ENCODE results near the gene CD81. TPM values are rescaled to one million over a fixed set of nuclear protein-coding genes. Genes with fewer than 3 reads are reported as not detected.

Gene CD81
- total and polyA plus RNA-seq, 2 donors (not counting 1 experiment from before 2014, with no cell fraction given): 438 to 611 TPM

DNA sequence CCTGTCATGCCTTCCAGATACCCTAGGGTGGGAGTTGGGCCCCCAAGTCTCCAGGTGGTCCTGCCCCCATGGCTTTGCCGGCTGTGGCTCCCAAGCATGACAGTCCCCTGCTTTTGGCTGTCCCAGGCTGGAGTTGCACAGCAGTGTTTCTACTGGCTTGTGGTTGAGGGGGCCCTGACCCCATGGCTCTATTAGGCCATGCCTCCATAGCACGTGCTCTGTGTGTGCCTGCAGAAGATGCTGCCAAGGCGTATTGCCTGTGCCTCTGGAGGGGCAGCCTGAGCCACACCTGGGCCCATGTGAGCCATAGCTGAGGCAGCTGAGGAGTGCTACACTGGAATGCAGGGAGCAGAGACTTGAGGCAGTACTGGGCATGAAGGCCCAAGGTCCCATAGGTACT lies 25.4 kb upstream of the CD81 start:
- H4K20me1 ChIP-seq (ENCODE audit: control insufficient read depth, extremely low read depth, insufficient read depth, low read length): no peaks in the 10 kb centered on the region
- DNase-seq (ENCODE audit: low read depth in 2 of 2): no peak
- H3K9ac ChIP-seq (ENCODE audit: insufficient read depth, low read length): no peak overlapping the region
- H3K4me3 ChIP-seq (replicated peaks in 1 of 4; ENCODE audit: control extremely low read depth in 1 of 4, insufficient read depth in 1 of 4, low read depth in 3 of 4, low read length in 4 of 4): no peak overlapping the region
- no peak overlapping the region for H3K4me2 ChIP-seq (ENCODE audit: extremely low read depth, insufficient read depth, low read length)
- H2AFZ ChIP-seq (ENCODE audit: low read length): no peak overlapping the region
- H3K9me3 ChIP-seq (ENCODE audit: control insufficient read depth, insufficient read depth, low read depth, low read length): no peaks in the 10 kb centered on the region
- no peak overlapping the region for H3K27ac ChIP-seq (ENCODE audit: insufficient read depth, low read length)
- no peaks in the 10 kb centered on the region for H3K4me1 ChIP-seq (ENCODE audit: control insufficient read depth, extremely low read depth, insufficient read depth, low read length)
- no peaks in the 10 kb centered on the region for H3K27me3 ChIP-seq (ENCODE audit: control insufficient read depth, insufficient read depth, low read length)
- H3K36me3 ChIP-seq (ENCODE audit: control insufficient read depth, insufficient read depth, low read length): no peaks in the 10 kb centered on the region
- TF ChIP-seq CTCF (conservative IDR thresholded peaks at IDR 0.05 in 1 of 2, IDR thresholded peaks at IDR 0.05 in 1 of 2; ENCODE audit: low read depth in 1 of 2, low read length in 2 of 2) (no peak), EZH2 (IDR thresholded peaks at IDR 0.05; ENCODE audit: low read length, missing control alignments) (no peak)
- no peaks in the 10 kb centered on the region for H3K79me2 ChIP-seq (ENCODE audit: control insufficient read depth, insufficient read depth, low read length)

DNA sequence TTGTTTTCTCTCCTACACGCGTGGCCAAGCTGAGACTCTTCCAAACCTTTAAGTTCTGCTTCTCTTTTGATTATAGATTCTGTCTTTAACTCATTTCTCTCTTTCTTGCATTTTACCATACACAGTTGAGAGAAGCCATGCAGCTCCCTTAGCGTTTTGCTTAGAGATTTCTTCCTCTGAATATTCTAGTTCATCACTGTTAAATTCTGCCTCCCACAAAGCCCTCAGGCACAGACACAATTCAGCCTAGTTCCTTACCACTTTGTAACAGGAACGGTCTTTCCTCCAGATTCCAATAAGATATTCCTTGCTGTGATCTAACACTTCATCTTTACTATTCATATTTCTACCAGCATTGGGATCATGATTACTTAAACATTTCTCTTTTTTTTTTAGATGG lies 24.7 kb upstream of the CD81 start:
- H3K4me2 ChIP-seq (ENCODE audit: extremely low read depth, insufficient read depth, low read length): no peak overlapping the region
- H3K36me3 ChIP-seq (ENCODE audit: control insufficient read depth, insufficient read depth, low read length): no peaks in the 10 kb centered on the region
- no peak overlapping the region for H2AFZ ChIP-seq (ENCODE audit: low read length)
- no peak overlapping the region for H3K27ac ChIP-seq (ENCODE audit: insufficient read depth, low read length)
- H3K9ac ChIP-seq (ENCODE audit: insufficient read depth, low read length): no peak overlapping the region
- no peaks in the 10 kb centered on the region for H4K20me1 ChIP-seq (ENCODE audit: control insufficient read depth, extremely low read depth, insufficient read depth, low read length)
- H3K9me3 ChIP-seq (ENCODE audit: control insufficient read depth, insufficient read depth, low read depth, low read length): no peaks in the 10 kb centered on the region
- no peak for TF ChIP-seq CTCF (conservative IDR thresholded peaks at IDR 0.05 in 1 of 2, IDR thresholded peaks at IDR 0.05 in 1 of 2; ENCODE audit: low read depth in 1 of 2, low read length in 2 of 2)
- TF ChIP-seq EZH2 (IDR thresholded peaks at IDR 0.05; ENCODE audit: low read length, missing control alignments): no peak
- H3K4me1 ChIP-seq (ENCODE audit: control insufficient read depth, extremely low read depth, insufficient read depth, low read length): no peaks in the 10 kb centered on the region
- no peak for DNase-seq (ENCODE audit: low read depth in 2 of 2)
- H3K27me3 ChIP-seq (ENCODE audit: control insufficient read depth, insufficient read depth, low read length): no peaks in the 10 kb centered on the region
- H3K4me3 ChIP-seq (replicated peaks in 1 of 4; ENCODE audit: control extremely low read depth in 1 of 4, insufficient read depth in 1 of 4, low read depth in 3 of 4, low read length in 4 of 4): no peak overlapping the region
- H3K79me2 ChIP-seq (ENCODE audit: control insufficient read depth, insufficient read depth, low read length): no peaks in the 10 kb centered on the region

DNA sequence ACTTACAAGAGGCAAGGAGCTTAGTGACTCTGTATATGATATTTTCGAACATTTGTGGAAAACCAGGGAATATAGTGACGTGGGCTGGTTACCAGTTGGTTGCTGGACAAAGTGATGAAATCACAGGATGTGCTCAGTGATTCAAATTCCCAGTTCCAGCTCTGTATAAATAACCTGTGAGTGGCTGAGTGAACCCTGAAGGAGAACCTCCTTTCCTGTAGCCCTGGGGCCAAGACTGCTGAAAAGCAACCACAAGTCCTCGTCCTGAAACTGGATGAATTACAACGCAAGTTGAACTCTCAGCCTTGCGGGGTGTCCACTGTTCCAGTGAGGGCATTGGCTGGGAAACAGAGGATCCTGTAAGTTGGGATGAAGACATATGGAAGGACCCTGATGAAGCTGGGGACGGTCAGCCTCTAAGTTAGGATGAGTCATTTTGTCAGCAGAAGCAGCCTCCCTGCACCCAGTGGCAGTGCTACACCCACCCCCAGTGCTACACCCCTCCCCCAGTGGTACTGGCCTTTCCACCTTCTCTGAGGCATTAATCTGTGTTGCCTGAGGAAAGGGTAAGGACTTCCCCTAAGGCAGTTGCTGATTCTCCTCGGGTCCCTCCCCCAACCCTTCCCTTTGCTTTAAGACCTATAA lies 22.0 kb upstream of the CD81 start:
- no peak overlapping the region for H3K4me2 ChIP-seq (ENCODE audit: extremely low read depth, insufficient read depth, low read length)
- no peaks in the 10 kb centered on the region for H3K9me3 ChIP-seq (ENCODE audit: control insufficient read depth, insufficient read depth, low read depth, low read length)
- H3K4me3 ChIP-seq (replicated peaks in 1 of 4; ENCODE audit: control extremely low read depth in 1 of 4, insufficient read depth in 1 of 4, low read depth in 3 of 4, low read length in 4 of 4): no peak overlapping the region
- TF ChIP-seq EZH2 (IDR thresholded peaks at IDR 0.05; ENCODE audit: low read length, missing control alignments): no peak
- no peak for TF ChIP-seq CTCF (conservative IDR thresholded peaks at IDR 0.05 in 1 of 2, IDR thresholded peaks at IDR 0.05 in 1 of 2; ENCODE audit: low read depth in 1 of 2, low read length in 2 of 2)
- no peaks in the 10 kb centered on the region for H3K36me3 ChIP-seq (ENCODE audit: control insufficient read depth, insufficient read depth, low read length)
- no peaks in the 10 kb centered on the region for H3K27me3 ChIP-seq (ENCODE audit: control insufficient read depth, insufficient read depth, low read length)
- DNase-seq (ENCODE audit: low read depth in 2 of 2): peak; percentile 14 to 55
- no peaks in the 10 kb centered on the region for H4K20me1 ChIP-seq (ENCODE audit: control insufficient read depth, extremely low read depth, insufficient read depth, low read length)
- H3K79me2 ChIP-seq (ENCODE audit: control insufficient read depth, insufficient read depth, low read length): no peaks in the 10 kb centered on the region
- H3K9ac ChIP-seq (ENCODE audit: insufficient read depth, low read length): no peak overlapping the region
- H3K4me1 ChIP-seq (ENCODE audit: control insufficient read depth, extremely low read depth, insufficient read depth, low read length): no peaks in the 10 kb centered on the region
- H2AFZ ChIP-seq (ENCODE audit: low read length): no peak overlapping the region
- no peak overlapping the region for H3K27ac ChIP-seq (ENCODE audit: insufficient read depth, low read length)
